GM18517 (cell line): Measurements from ENCODE around the gene TNFSF8.

ENCODE experiments used
- ATAC-seq: cut with Tn5 transposase; IDR thresholded peaks from one replicate; pipeline ENCODE4 v1.9.1; 2021; ENCODE audit warnings: mild to moderate bottlenecking, moderate library complexity; ENCODE audit not compliant: unreplicated experiment

Gene TNFSF8

DNA sequence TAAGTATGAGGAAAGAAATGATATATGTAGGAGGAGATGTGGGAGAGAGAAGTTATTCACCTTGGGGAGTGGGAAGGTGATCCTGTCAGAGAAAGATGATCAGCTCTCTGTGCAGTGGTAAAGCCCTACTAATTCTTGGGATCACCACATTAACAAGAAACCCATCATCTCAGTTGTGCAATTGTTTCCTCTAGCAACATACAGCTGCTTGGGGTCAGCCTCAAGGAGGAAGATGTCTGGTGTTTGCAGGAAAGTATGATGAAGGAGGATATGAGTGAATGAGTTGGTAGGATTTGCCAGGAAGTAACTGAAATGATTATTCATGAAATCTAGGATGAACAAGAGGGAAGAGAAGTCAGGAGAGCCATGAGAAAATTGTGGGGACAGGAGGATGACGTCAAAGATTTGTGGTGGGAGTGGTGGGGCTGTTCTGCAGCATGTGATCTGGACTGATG, 50.1 kb downstream of the TNFSF8 start:
- no peak for ATAC-seq

DNA sequence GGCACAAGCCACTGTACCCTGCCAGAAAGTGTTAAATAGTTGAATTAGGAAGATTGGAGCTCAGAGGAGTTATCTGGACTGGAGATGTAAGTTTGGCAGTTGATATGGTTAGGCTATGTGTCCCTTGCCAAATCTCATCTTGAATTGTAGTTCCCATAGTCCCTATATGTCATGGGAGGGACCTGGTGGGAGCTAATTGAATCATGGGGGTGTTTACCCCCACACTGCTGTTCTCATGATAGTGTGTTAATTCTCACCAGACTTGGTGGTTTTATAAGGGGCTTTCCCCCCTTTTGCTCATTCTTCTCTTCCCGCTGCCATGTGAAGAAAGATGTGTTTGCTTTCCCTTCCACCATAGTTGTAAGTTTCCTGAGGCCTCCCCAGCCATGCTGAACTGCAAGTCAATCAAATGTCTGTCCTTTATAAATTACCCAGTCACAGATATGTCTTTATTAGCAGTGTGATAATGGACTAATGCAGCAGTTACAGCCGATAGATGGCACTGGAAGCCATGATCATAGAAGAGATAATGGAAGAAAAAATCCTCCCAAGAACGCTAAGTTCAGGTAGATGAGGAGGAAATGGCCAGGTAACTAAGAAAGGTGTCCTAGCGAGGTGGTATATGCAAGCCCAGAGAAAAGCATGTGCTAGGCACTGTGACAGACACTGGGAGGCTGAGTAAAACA, 51.4 kb downstream of the TNFSF8 start:
- ATAC-seq = no peak

DNA sequence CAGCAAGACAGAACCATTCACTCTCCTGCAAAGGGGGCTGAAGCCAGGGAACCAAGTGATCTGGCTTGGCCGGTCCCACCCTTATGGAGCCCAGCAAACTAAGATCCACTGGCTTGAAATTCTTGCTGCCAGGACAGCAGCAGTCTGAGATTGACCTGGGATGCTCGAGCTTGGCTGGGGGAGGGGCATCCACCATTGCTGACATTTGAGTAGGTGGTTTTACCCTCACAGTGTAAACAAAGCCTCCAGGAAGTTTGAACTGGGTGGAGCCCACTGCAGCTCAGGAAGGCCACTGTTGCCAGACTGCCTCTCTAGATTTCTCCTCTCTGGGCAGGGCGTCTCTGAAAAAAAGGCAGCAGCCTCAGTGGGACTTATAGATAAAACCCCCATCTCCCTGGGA, 60.5 kb downstream of the TNFSF8 start:
- ATAC-seq = no peak

DNA sequence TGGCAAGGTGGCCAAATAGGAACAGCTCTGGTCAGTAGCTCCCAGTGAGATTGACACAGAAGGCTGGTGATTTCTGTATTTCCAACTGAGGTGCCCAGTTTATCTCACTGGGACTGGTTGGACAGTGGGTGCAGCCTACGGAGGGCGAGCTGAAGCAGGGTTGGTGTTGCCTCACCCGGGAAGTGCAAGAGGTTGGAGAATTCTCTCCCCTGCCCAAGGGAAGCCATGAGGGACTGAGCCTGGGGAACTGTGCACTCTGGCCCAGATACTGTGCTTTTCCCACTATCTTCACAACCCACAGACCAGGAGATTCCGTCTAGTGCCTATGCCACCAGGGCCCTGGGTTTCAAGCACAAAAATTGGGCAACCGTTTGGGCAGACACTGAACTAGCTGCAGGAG, 61.0 kb downstream of the TNFSF8 start:
- no peak for ATAC-seq

DNA sequence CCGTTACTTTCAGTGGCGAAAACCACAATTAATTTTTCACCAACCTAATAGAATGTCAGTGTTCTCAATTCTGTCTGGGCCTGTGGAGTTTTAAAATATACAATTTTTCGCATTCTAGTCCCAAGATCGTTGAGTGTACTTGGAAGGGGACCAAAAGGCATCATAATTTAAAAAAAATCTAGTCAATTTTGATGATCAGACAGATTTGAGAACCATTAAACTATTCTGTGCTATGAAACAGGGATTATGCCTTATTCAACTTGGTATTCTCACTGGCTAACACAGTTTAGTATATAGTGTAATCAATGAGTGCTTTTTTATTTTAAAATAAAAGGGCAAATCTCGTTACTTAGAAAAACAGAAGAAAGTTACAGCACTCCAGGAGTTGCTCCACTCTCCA, 63.1 kb downstream of the TNFSF8 start:
- ATAC-seq = no peak

GRCh38 chr9:114864471-114864870, 65.9 kb downstream of the TNFSF8 start:
- no peak for ATAC-seq

GRCh38 chr9:114861922-114862605, 68.3 kb downstream of the TNFSF8 start:
- no peak for ATAC-seq

DNA sequence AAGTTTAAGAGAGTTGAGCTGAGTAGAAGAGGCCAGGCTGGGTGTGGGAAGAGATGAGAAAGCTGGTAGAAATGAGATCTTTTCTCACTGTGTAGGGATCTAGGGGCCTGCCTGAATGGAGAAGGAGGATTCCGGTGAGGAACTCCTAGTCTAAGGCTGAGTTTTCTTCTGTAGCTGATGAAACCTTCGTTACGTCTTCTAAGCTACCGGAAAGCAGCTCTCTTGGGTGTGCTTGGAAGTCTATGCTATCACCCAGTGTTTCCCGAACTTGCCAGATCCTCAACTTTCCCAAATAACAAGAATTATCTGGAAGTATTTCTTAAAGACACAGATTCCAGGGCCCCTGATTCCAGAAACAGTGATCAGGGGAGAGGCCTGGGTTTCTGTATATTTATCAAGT, 69.1 kb downstream of the TNFSF8 start:
- no peak for ATAC-seq

- no peak for ATAC-seq
Measured at GRCh38 chr9:114860187-114860586, 70.2 kb downstream of the TNFSF8 start.

DNA sequence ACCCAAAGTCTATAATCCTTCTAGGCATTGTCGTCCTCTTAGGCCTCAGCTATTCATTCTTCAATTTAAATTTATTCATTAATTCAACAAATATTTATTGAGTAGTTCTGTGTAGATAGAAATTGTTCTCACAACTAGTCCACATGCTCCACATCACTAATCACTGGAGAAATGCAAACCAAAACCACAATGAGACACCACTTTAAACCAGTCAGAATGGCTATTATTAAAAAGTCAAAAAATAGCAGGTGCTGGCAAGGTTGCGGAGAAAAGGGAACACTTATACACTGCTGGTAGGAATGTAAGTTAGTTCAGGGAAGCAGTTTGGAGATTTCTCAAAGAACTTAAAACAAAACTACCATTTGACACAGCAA, 73.5 kb downstream of the TNFSF8 start:
- ATAC-seq = no peak

DNA sequence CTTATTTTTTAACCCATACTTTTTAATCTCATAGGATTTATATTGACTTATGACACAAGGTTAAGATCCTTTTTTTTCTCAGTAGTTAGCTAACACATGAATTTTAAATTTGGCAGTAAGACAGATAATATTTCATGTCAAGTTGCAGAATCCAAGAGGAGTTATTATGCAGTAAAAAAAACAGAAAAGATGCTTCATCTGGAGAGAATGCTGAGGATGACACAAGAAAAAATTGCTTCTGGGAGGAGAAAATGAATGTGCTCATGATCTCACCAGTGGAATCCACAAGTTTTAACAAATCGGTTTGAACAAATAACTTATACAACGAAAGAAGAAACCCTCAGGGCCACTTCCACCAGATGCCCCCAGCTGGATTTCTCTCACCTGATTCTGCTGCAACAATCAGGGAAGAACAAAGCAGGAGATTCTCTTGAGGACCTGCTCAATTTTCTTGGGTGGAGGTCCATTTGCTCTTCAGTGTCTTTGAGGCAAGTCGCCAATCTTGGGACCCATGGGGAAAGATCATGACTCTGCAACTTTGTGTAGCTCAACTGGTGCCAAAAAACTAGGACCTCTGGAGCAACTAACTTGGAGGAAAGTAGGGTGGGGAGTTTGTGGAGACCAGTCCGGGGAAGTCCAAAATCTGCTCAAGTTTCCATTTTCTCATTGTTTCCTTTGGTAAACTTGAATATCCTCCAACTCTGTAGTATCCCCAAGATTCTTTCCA, 74.0 kb downstream of the TNFSF8 start:
- ATAC-seq = no peak

GRCh38 chr9:114855488-114855887, 74.9 kb downstream of the TNFSF8 start:
- no peak for ATAC-seq

GRCh38 chr9:114854736-114855355, 75.5 kb downstream of the TNFSF8 start:
- no peak for ATAC-seq

DNA sequence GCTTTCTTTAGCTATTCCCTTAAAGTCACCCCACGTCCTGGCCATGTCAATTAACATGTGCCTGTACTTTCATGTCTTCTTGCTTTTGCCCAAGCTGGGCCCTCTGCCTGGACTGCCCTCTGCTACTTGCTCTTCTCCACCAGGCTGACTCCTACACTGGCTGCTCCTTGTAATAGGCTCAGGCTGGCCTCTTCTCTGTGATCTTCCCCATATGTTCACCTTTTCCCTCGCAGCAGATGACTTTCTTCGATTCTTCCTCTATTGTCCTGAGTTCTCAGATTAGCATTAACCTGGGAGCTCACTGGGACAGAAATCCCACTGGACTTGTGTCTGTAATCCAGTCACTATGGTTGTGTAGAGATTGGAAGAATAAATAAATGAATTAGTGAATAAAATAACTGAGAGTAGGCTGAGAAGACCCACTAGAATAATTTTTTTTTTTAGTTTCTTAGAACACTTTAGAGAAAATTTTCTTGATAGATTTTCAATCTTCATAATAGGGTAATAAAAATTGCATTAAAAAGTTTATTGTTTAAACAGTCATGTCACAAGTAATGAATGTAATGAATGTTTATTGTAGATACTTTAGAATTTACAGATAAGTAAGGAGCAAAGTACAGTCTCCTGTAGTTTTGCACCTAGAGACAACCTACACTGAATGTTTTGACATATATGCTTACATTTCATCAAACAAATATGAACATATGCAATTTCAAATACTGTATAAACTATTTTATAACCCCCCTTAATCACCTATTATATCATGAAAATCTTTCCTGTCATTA, 77.1 kb downstream of the TNFSF8 start:
- ATAC-seq = no peak

DNA sequence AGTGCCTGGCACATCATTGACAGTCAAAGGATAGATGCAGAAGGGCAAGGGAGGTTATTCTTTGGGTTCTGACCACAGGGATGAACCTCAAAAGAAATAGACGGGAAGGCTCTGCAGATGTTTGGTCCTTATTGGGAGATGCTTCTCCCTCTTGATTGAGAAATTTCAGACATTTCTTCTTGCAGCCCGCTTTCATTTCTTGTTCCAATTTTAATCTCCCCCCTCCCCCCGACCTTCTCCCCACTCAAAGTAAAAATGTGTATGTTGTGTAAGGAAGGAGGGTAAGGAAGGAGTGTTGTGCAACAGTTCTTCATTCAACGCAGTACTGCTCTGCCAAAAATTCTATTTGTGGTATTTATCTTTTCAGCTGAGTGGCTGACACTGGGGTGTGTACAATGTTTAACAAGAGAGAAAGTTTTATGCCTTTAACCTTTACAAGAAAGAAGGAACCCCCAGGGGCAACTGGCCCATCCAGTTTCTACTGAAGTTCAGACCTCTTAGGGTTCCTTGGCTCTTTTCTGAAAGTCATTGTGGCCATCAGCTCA, 78.3 kb downstream of the TNFSF8 start:
- no peak for ATAC-seq

GRCh38 chr9:114851306-114851705, 79.1 kb downstream of the TNFSF8 start:
- ATAC-seq = no peak
